ENCODE results near the gene C12orf50.
"Not testable (repeated sequence)": the region's sequence is repeated elsewhere in the genome, so short reads cannot be mapped to it uniquely, and the experiment has no call there.

Gene C12orf50

GRCh38 chr12:87985069-87985675, 44.0 kb downstream of the C12orf50 start:
- no peak for DNase-seq

DNA sequence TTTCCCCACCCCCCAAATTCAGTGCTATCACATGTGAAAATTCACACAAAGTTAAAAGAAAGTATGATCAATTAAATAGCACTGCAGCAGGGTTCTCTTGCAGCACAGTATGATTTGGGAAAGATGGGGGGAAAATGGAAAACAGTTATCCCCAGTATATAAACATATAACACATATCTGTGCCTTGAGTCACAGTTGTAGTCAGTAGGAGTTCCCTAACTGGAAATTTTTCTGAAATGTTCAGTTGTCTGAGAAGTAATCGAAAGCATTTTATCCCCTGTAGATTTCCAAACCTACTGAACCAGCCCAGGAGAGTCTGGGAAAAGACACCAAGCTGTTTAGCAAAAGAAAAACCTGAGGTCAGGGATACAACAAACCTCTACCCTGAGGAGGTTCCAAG, 47.0 kb downstream of the C12orf50 start:
- no peak for DNase-seq

- no peak for DNase-seq
These were observed 47.7 kb downstream of the C12orf50 start for GRCh38 chr12:87981495-87981894.

- DNase-seq, result no peak
These were observed 53.3 kb downstream of the C12orf50 start for GRCh38 chr12:87975879-87976278.

GRCh38 chr12:87967871-87968270, 61.3 kb downstream of the C12orf50 start:
- no peak for DNase-seq

DNA sequence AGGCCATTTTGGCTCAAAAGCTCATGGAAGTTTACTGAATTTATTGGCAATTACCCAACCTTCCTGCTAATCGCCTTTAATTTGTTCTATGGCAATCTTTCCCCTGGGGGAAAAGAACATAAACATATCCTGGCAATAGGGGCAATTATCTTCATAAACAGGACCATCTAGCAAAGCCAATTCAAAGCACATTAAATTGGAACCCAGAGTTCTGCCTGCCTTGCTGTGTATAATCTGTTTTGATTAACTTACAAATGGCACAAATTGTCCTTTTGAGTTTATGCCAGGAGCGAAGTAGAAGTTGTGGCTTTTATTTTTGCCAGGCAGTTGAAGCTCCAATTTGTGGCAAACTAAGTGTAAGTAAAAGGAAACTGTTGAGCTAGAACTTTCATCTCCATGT, 68.6 kb downstream of the C12orf50 start:
- no peak for DNase-seq

DNA sequence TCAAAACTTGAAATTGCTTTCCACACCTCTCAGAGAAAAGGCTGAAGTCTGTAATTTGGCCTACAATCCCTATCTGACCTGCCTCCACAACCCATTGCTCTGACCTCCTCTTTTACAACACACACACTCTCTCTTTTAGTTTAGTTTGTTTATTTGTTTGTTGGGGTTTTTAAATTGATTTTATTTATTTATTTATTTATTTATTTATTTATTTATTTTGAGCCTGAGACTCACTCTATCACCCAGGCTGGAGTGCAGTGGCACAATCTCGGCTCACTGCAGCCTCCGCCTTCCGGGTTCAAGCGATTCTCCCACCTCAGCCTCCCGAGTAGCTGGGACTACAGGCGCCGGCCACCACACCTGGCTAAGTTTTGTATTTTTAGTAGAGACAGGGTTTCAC, 75.2 kb downstream of the C12orf50 start:
- not testable (repeated sequence) for DNase-seq

GRCh38 chr12:87953256-87953860, 75.8 kb downstream of the C12orf50 start:
- no peak for DNase-seq

DNA sequence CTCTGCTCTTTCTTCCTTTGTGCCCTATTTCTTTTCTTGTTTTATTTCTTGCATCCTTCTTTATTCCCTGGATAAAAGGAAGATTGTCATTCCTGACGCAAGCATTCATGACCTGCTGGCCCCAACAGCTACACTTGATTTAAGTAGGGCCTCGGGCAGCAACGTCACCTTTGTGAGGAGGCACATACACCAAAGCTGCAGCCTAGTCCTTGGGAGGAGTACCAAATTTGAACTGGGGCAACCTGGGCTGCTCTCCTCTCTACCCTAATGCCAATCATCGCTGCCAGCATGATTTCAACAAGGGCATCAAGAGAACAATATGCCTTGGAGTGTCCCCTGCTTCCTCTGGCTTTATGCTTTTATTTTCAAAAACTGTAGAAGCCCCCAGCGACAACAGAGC, 76.4 kb downstream of the C12orf50 start:
- no peak for DNase-seq

- no peak for DNase-seq
These were observed 77.0 kb downstream of the C12orf50 start for GRCh38 chr12:87952223-87952622.

DNA sequence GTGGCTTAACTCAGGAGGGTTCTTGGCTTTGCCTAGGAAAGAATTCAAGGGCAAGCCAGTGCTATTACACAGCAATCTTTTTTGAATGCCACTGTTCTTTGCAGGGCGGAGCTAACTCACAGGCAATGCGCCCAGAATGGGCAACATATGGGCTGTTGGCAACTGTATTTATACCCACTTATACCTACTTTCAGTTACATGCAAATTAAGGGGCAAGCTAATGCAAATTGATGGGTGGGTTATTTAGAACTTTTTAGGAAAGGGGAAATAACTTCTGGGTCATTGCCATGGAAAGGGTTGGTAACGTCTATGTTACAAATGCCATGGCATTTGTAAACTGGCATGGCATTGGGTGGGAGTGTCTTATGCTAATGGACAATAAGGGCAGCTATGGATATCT, 85.4 kb downstream of the C12orf50 start:
- no peak for DNase-seq

GRCh38 chr12:87943023-87943422, 86.2 kb downstream of the C12orf50 start:
- DNase-seq, result no peak

DNA sequence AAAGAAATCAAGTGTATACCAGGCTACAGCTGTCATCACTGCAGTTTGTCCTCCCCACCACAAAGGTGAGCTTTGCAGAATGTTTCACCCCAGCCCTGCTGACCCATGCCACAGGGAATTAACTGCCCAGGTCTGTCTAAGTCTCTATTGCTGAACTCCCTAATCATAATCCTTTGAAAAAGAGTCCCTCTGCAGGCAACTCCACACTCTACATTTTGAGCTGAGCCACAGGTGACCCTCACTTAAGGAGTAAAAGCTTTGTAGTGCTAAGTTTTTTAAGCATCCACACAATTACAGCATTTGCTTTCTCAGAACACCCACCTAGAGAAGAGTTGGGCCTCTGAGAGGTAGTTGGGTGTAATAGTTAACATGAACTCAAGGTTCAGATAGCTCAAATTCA, 90.0 kb downstream of the C12orf50 start:
- no peak for DNase-seq

GRCh38 chr12:87935216-87935615, 94.0 kb downstream of the C12orf50 start:
- no peak for DNase-seq

GRCh38 chr12:87933991-87934390, 95.2 kb downstream of the C12orf50 start:
- no peak for DNase-seq

GRCh38 chr12:87931812-87932211, 97.4 kb downstream of the C12orf50 start:
- no peak for DNase-seq

DNA sequence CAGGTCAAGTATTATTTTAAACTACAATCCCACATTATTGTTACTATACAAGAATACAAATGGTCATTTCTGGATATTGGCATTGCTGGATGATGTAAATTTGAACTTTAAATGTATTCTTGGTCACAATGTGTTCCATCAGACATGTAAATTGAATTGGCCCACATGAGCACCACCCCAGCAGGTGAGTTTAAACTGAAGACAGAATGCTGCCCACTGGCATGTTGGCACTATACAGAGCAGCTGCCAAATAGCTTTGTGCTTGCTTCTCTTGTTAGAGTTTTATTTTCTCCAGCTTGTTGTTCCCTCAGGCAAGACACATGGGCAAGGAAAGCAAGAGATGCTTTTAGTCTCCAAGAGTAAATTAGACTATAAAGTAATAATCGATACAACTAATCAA, 98.6 kb downstream of the C12orf50 start:
- DNase-seq, result no peak

All from CD4-positive, alpha-beta T cell treated with Interleukin-15 for 1 hour (primary cell).